HCT116 (cell line): Measurements from ENCODE around the gene PRSS36. TPM values are rescaled to one million over a fixed set of nuclear protein-coding genes. Genes with fewer than 3 reads are reported as not detected.

Source experiments
- ATAC-seq: fragments of 200-7000 bp; cut with Tn5 transposase; 2 replicates; pipeline ENCODE4 v1.9.1; 2020; ENCODE audit warnings: mild to moderate bottlenecking, moderate library complexity
- BruUV-seq: library from RNA; stranded (reverse); fragments of 400-500 nt; replicated peaks from 2 replicates; lab custom pipeline; 2021; lab: Mats Ljungman, UMichigan
- CTCF ChIA-PET: fragments of 300-600 bp; sonication (Branson Sonifier 250); formaldehyde crosslinking; loops from one replicate; lab custom pipeline; 2021; ENCODE audit warnings: antibody characterized with exemption; lab: Charles Lee
- POLR2A ChIA-PET: fragments of 300-600, 350-600 bp; sonication (Branson Sonifier 250); formaldehyde crosslinking; loops from one replicate; lab custom pipeline; 2021; ENCODE audit warnings: antibody characterized with exemption; lab: Charles Lee
- RAD21 ChIA-PET, 2 experiments: fragments of 300-600 bp; sonication (Branson Sonifier 250); formaldehyde crosslinking; loops; one replicate each; lab custom pipeline; 2023; ENCODE audit warnings: low total read pairs in 2 of 2; ENCODE audit not compliant: uncharacterized antibody in 2 of 2, unreplicated experiment in 2 of 2, low non-redundant PET in 1 of 2; lab: Charles Lee
- DNase-seq: peaks from one replicate; pipeline ENCODE4 v3.0.0-alpha.2; 2010; ENCODE audit warnings: low read depth, low spot score
- H2AFZ ChIP-seq: fragments of 200-600 bp; shearing (Covaris generic), sonication (generic); 2 replicates; pipeline ENCODE4 v1.6.1; 2017; ENCODE audit warnings: low read depth, mixed run types, mixed read lengths, antibody characterized with exemption, low read length; ENCODE audit not compliant: poor library complexity, severe bottlenecking
- H3K27ac ChIP-seq: 2 replicates; pipeline ENCODE4 v1.5.1; 2012; ENCODE audit warnings: low read depth, low read length
- H3K27me3 ChIP-seq: fragments of 200-600 bp; sonication (generic); 2 replicates; pipeline ENCODE4 v1.6.1; 2016; ENCODE audit warnings: mixed run types, low read length, mixed read lengths; ENCODE audit not compliant: insufficient read depth
- H3K36me3 ChIP-seq, 2 experiments: fragments of 200-500 bp in 1 of 2; fragments of 200-600 bp in 1 of 2; sonication (Bioruptor generic) in 1 of 2; sonication (generic) in 1 of 2; 2 replicates each; pipeline versions ENCODE4 v1.5.1 to v1.6.1; 2014 to 2016; ENCODE audit warnings: low read length in 2 of 2, inconsistent platforms in 1 of 2, mixed read lengths in 1 of 2, mixed run types in 1 of 2; ENCODE audit not compliant: insufficient read depth in 2 of 2, control insufficient read depth in 1 of 2
- H3K4me1 ChIP-seq, 2 experiments: fragments of 200-600 bp in 1 of 2; sonication (generic) in 1 of 2; 2 replicates each; pipeline versions ENCODE4 v1.5.1 to v1.6.1; 2012 to 2017; ENCODE audit warnings: low read length in 2 of 2, inconsistent platforms in 1 of 2, mild to moderate bottlenecking in 1 of 2, mixed read lengths in 1 of 2, mixed run types in 1 of 2, moderate library complexity in 1 of 2; ENCODE audit not compliant: insufficient read depth in 2 of 2, control insufficient read depth in 1 of 2
- H3K4me2 ChIP-seq: fragments of 200-600 bp; sonication (generic); 2 replicates; pipeline ENCODE4 v1.6.1; 2017; ENCODE audit warnings: mixed run types, low read length, mixed read lengths
- H3K4me3 ChIP-seq, 2 experiments: fragments of 200-600 bp in 1 of 2; sonication (generic) in 1 of 2; replicated peaks in 1 of 2; 2 replicates each; pipeline ENCODE4 v1.5.1; 2011 to 2016; ENCODE audit warnings: low read length in 2 of 2, control low read depth in 1 of 2, low read depth in 1 of 2, mild to moderate bottlenecking in 1 of 2, mixed read lengths in 1 of 2, mixed run types in 1 of 2
- H3K79me2 ChIP-seq: fragments of 200-600 bp; sonication (generic); 2 replicates; pipeline ENCODE4 v1.6.1; 2017; ENCODE audit warnings: mild to moderate bottlenecking, mixed run types, low read length, moderate library complexity, mixed read lengths; ENCODE audit not compliant: insufficient read depth
- H3K9ac ChIP-seq: fragments of 200-600 bp; sonication (generic); 2 replicates; pipeline ENCODE4 v1.6.1; 2016; ENCODE audit warnings: low read length, mixed read lengths
- H3K9me2 ChIP-seq: fragments of 200-600 bp; sonication (generic), shearing (Covaris generic); 2 replicates; pipeline ENCODE4 v1.6.1; 2017; ENCODE audit warnings: mixed run types, mild to moderate bottlenecking, moderate library complexity; ENCODE audit not compliant: insufficient read depth
- H3K9me3 ChIP-seq, 2 experiments: fragments of 200-500 bp in 1 of 2; fragments of 200-600 bp in 1 of 2; sonication (Bioruptor generic) in 1 of 2; sonication (generic) in 1 of 2; 2 replicates each; pipeline ENCODE4 v1.6.1; 2014 to 2017; ENCODE audit warnings: low read length in 2 of 2, mixed read lengths in 2 of 2, inconsistent platforms in 1 of 2, low read depth in 1 of 2, mild to moderate bottlenecking in 1 of 2, mixed run types in 1 of 2, moderate library complexity in 1 of 2; ENCODE audit not compliant: control insufficient read depth in 1 of 2, insufficient read depth in 1 of 2
- H4K20me1 ChIP-seq: fragments of 200-600 bp; sonication (generic), shearing (Covaris generic); 2 replicates; pipeline ENCODE4 v1.6.1; 2017; ENCODE audit warnings: mixed run types, mild to moderate bottlenecking, moderate library complexity; ENCODE audit not compliant: insufficient read depth
- CBX3 ChIP-seq: IDR thresholded peaks from 2 replicates; pipeline ENCODE4 v1.6.1; 2012; ENCODE audit warnings: low read depth
- CTCF ChIP-seq, 3 experiments: fragments of 200-600 bp in 1 of 3; sonication (generic) in 1 of 3; IDR thresholded peaks in 2 of 3; conservative IDR thresholded peaks in 1 of 3; 2 replicates each; pipeline ENCODE4 v1.5.1; 2012 to 2017; ENCODE audit warnings: low read depth in 2 of 3, low read length in 2 of 3, antibody characterized with exemption in 1 of 3, borderline replicate concordance in 1 of 3, control low read depth in 1 of 3, mild to moderate bottlenecking in 1 of 3, mixed read lengths in 1 of 3, mixed run types in 1 of 3, moderate library complexity in 1 of 3; ENCODE audit not compliant: insufficient read depth in 1 of 3
- EGR1 ChIP-seq: IDR thresholded peaks from 2 replicates; pipeline ENCODE4 v1.6.1; 2012; ENCODE audit warnings: low read depth
- ELF1 ChIP-seq: IDR thresholded peaks from 2 replicates; pipeline ENCODE4 v1.6.1; 2012; ENCODE audit warnings: low read depth, borderline replicate concordance
- EZH2phosphoT487 ChIP-seq: fragments of 200-600 bp; IDR thresholded peaks from 2 replicates; pipeline ENCODE4 v1.6.1; 2018; ENCODE audit warnings: antibody characterized with exemption, borderline replicate concordance
- FOSL1 ChIP-seq: IDR thresholded peaks from 2 replicates; pipeline ENCODE4 v1.6.1; 2012; ENCODE audit warnings: low read depth
- JUND ChIP-seq: IDR thresholded peaks from 2 replicates; pipeline ENCODE4 v1.6.1; 2012
- RAD21 ChIP-seq: IDR thresholded peaks from 2 replicates; pipeline ENCODE4 v1.6.1; 2012; ENCODE audit warnings: low read depth, mild to moderate bottlenecking
- SIN3A ChIP-seq: IDR thresholded peaks from 2 replicates; pipeline ENCODE4 v1.6.1; 2012; ENCODE audit warnings: low read depth
- SP1 ChIP-seq: IDR thresholded peaks from 2 replicates; pipeline ENCODE4 v1.6.1; 2012; ENCODE audit warnings: low read depth
- SRF ChIP-seq: IDR thresholded peaks from 2 replicates; pipeline ENCODE4 v1.6.1; 2012; ENCODE audit warnings: low read depth
- YY1 ChIP-seq: IDR thresholded peaks from 2 replicates; pipeline ENCODE4 v1.6.1; 2011; ENCODE audit warnings: low read length, low read depth, moderate library complexity, mild to moderate bottlenecking; ENCODE audit not compliant: insufficient replicate concordance; ENCODE audit errors: extremely low read depth
- ZFX ChIP-seq: fragments of 450-650 bp; IDR thresholded peaks from 2 replicates; pipeline ENCODE4 v1.6.1; 2017
- ZNF274 ChIP-seq: fragments of 200-500 bp; sonication (Bioruptor generic); IDR thresholded peaks from 2 replicates; pipeline ENCODE4 v1.6.1; 2014; ENCODE audit warnings: mild to moderate bottlenecking, low read depth, low read length, inconsistent platforms
- intact Hi-C: fragments of 100-400 bp; cut with micrococcal nuclease; formaldehyde crosslinking; loops from 2 replicates; pipeline ENCODE4 v1.10.0; 2022
- total RNA-seq: library from RNA; stranded (reverse); gene quantifications from one replicate; pipeline ENCODE4 v1.2.1, GENCODE V29; 2021; ENCODE audit not compliant: unreplicated experiment
- TF ChIP-seq, protein P1 (sequence below): IDR thresholded peaks from 2 replicates; pipeline ENCODE4 v1.6.1; 2012; ENCODE audit warnings: low read depth

Gene PRSS36
- total RNA-seq, 1 experiment from 2014 or later: not detected

DNA sequence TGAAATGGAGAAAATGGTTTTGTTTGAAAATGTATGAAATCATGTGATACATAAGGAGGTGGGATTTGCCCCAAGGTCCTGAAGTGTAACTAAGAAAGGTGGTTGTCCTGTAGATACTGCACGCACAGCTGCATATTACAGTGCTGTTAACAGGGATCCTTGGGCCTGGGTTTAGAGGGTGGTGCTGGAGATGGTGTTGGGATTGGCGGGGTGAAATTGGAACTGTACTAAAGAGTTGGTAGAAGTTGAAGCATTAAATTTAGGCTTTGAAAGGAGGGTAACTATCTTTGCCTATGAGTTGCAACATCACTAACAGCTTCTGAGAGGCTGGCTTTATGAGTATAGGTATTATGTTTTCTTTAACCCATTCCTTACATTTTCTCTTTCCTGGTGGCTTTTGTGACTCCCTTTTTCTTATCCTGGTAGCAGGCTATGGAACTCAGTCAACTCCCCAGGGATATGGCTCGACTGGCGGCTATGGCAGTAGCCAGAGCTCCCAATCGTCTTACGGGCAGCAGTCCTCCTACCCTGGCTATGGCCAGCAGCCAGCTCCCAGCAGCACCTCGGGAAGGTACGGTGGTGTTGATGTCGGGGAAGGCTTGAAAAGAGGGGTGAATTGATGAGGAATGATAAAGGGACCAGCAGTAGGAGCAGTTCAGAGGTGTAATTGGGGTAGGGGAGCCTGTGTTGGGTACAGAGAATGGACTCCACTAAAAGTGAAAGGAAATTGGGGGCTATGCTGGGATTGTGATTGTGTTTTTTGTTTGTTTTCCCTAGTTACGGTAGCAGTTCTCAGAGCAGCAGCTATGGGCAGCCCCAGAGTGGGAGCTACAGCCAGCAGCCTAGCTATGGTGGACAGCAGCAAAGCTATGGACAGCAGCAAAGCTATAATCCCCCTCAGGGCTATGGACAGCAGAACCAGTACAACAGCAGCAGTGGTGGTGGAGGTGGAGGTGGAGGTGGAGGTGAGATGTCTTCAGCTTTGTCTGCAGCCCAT, 33.9 kb upstream of the PRSS36 start:
- ChIA-PET CTCF (no interaction called here), POLR2A (no interaction called here), RAD21 (no interaction called here)
- peaks cover 57 to 75% of the 10 kb centered on the region in 2 experiments for H3K36me3 ChIP-seq
- H3K4me2 ChIP-seq: no peak overlapping the region
- BruUV-seq: no TSS peak
- peaks cover 8 to 23% of the 10 kb centered on the region in 2 experiments for H3K4me1 ChIP-seq
- no peak overlapping the region for H3K9ac ChIP-seq
- peaks cover 75% of the 10 kb centered on the region for H4K20me1 ChIP-seq
- no peaks in the 10 kb centered on the region for H3K27me3 ChIP-seq
- DNase-seq: no peak
- no peak overlapping the region for H2AFZ ChIP-seq
- peaks cover 88% of the 10 kb centered on the region for H3K79me2 ChIP-seq
- intact Hi-C loops: no loop called here
- no peak for ATAC-seq
- TF ChIP-seq ELF1 (no peak), SRF (no peak), FOSL1 (no peak), SIN3A (no peak), ZFX (no peak), JUND (no peak), EZH2phosphoT487 (no peak), RAD21 (no peak), SP1 (no peak), CBX3 (no peak), EGR1 (no peak), ZNF274 (no peak), YY1 (no peak), CTCF (IDR thresholded peaks at IDR 0.05 in 2 of 3, conservative IDR thresholded peaks at IDR 0.05 in 1 of 3; ENCODE audit: borderline replicate concordance in 1 of 3, insufficient read depth in 1 of 3, low read depth in 2 of 3, low read length in 2 of 3) (no peak)
- TF ChIP-seq, protein P1, sequence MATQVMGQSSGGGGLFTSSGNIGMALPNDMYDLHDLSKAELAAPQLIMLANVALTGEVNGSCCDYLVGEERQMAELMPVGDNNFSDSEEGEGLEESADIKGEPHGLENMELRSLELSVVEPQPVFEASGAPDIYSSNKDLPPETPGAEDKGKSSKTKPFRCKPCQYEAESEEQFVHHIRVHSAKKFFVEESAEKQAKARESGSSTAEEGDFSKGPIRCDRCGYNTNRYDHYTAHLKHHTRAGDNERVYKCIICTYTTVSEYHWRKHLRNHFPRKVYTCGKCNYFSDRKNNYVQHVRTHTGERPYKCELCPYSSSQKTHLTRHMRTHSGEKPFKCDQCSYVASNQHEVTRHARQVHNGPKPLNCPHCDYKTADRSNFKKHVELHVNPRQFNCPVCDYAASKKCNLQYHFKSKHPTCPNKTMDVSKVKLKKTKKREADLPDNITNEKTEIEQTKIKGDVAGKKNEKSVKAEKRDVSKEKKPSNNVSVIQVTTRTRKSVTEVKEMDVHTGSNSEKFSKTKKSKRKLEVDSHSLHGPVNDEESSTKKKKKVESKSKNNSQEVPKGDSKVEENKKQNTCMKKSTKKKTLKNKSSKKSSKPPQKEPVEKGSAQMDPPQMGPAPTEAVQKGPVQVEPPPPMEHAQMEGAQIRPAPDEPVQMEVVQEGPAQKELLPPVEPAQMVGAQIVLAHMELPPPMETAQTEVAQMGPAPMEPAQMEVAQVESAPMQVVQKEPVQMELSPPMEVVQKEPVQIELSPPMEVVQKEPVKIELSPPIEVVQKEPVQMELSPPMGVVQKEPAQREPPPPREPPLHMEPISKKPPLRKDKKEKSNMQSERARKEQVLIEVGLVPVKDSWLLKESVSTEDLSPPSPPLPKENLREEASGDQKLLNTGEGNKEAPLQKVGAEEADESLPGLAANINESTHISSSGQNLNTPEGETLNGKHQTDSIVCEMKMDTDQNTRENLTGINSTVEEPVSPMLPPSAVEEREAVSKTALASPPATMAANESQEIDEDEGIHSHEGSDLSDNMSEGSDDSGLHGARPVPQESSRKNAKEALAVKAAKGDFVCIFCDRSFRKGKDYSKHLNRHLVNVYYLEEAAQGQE: no peak
- no peaks in the 10 kb centered on the region for H3K9me3 ChIP-seq
- H3K9me2 ChIP-seq: no peaks in the 10 kb centered on the region
- H3K4me3 ChIP-seq: no peak overlapping the region
- no peak overlapping the region for H3K27ac ChIP-seq
